Stomach (tissue), 4 donors: ENCODE measurements around the gene FAM98C.

Experiments used
- CTCF ChIP-seq, 7 experiments: fragments of 450-650 bp in 4 of 7; fragments of 200-600 bp in 3 of 7; sonication (generic) in 3 of 7; IDR thresholded peaks; one replicate each; pipeline ENCODE4 v1.5.1; 2016 to 2019; ENCODE audit warnings: antibody characterized with exemption in 7 of 7, control low read depth in 2 of 7, mild to moderate bottlenecking in 1 of 7
- POLR2A ChIP-seq, 4 donors: fragments of 450-650 bp; IDR thresholded peaks; one replicate each; pipeline ENCODE4 v1.6.1; 2016; ENCODE audit warnings: antibody characterized with exemption in 4 of 4, control low read depth in 2 of 4, mild to moderate bottlenecking in 1 of 4, moderate library complexity in 1 of 4
- POLR2AphosphoS5 ChIP-seq, 3 donors: sonication (generic); formaldehyde crosslinking; IDR thresholded peaks; one replicate each; pipeline ENCODE4 v1.6.1; 2016; ENCODE audit warnings: antibody characterized with exemption in 3 of 3

DNA sequence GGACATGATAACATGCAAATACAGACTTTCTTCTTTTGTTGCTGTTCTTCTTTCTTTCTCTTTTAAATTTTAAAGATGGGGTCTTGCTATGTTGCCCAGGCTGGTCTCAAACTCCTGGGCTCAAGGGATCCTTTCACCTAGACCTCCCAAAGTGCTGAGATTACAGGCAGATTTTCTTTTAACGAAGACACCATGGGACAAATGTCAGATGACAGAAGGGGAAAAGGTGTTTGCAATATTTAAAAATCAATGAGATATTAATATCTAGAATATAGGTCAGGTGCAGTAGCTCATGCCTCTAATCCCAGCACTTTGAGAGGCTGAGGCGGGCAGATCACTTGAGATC is 26.9 kb downstream of the FAM98C start:
- TF ChIP-seq POLR2A (IDR thresholded peaks at IDR 0.05) (no peak), CTCF (IDR thresholded peaks at IDR 0.05) (no peak), POLR2AphosphoS5 (IDR thresholded peaks at IDR 0.05) (no peak)
